Measurements from ENCODE around the gene MAMDC4. TPM values are rescaled to one million over a fixed set of nuclear protein-coding genes. Genes with fewer than 3 reads are reported as not detected.
"Not testable (repeated sequence)": the region's sequence is repeated elsewhere in the genome, so short reads cannot be mapped to it uniquely, and the experiment has no call there.

Gene MAMDC4
- total RNA-seq, 1 donor: 1.1 TPM

DNA sequence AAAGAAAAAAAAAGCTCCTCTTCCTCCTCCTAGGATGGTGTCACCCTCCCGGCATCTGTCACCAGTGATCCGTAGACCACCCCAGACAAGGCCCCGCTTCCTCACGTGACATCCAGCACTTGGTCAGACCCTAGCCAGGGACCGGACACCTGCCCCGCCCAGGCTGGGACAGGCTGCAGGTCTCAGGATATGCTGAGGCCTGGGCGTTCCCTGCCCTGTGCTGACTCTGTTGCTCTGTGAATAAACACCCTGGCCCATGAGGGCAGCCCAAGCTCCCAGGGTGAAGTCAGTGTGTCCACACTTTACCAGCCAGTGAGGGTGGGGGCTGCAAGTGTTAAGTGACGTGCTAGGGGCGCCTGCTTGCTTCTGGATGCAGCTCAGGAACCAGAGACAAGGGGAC lies 8.4 kb downstream of the MAMDC4 start:
- DNase-seq (ENCODE audit: low read depth in 2 of 3, low spot score in 2 of 3): no peak

DNA sequence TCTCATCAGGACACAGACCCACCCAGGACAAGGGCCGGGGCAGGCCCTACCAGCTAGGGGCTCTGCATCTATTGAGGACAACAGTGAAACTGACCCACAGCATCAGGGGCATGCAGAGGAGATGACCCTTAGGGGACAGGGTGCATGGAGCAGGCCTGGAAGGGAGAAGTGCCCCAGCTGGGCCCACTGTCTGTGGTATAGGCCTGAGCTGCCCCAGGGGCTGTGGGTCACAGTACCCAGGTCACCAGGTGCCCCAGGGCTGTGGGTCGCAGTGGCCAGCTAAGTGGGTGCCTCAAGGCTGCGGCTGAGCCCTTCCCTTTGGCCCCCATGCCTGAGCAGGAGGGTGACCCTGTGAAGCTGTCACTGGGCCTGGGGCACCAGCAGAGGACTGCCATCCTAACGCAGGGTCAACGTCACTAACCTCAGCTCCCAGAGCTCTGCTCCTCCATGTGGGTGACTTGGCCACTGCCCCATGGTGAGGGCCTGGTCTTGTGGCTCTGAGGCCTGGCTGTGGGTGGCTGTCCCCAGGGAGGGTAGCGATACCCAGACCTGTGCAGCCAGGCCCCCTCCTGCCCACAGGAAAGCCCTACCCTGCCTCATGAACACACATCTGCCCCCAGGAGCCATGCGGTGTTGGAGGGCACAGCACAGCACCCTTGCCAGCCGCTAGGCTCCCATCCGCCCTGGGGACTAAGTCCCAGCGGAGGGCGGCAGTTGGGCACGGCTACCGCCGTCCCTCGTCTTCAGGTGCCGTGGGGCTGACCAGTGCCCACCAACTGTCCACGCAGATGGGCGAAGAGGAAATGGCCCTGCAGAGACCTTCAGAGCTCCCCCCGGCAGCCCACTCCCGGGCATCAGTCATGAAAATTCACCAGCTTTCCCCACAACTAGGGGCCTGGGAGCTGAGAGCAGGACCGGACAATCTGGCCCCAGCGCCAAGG lies 9.1 kb downstream of the MAMDC4 start:
- no peak for DNase-seq (ENCODE audit: low read depth in 2 of 3, low spot score in 2 of 3)

DNA sequence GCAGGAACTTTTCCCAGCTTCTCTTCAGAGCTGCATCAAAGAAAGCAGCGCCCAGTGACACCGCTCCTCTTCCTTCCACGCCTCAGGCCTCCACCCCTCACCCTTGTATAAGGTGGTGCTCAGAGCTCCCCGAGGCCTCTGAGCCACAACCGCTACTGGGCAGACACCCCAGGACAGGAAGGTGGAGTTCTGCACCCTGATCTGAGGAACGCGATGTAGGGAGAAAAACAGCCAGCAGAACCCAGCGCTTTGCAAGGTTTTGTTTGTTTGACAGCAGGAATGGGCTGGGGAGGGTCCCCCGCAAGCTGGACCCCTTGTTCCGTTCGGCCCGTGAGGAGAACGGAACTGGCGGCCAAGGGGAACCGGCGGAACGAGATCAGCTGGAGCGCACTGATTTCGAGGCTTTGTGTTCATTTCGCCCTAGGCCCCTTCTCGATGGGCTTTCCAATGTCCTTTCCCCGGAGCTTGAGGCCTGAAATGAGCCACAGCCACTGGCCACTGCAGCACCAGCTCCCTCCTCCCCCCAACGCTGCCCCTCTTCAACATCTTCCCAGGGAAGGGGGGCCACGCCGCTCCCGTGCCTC lies 9.8 kb downstream of the MAMDC4 start:
- no peak for DNase-seq (ENCODE audit: low read depth in 2 of 3, low spot score in 2 of 3)

DNA sequence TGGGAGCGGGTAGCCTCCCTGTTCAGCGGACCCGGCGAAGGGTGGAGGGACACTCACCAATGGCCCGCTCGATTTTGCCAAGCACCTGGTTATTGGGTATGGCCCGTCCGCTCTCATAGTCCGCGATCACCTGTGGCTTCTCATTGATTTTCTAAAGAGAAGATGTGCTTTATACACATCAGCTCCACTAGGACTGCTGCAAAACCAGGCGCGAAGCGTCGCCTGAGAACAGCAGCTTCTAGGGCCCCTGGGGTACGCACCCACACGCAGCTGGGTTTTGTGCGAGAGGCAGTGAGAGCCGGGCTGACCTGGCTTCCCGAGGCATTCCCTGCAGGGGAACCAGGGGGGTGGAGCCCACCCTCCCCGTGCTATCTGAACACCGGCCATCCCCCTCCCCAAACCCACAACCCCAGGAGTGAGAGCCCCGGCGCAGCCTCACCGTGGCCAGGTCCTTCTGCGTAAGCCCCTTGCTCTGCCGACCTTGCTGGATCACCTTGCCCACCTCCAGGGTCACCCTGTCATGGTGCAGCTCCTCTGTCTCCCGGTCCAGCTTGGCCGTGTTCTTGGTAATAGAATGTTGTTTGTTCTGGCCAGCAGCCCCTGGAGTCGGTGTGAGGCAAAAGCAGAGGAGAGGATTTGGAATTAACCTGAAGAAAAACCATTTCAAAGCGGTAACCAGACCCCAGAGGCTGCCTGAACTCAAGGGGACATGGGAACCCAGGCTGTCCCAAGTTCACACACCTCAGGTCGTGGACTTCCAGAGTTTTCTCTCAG lies 10.9 kb downstream of the MAMDC4 start:
- no peak for DNase-seq (ENCODE audit: low read depth in 2 of 3, low spot score in 2 of 3)

DNA sequence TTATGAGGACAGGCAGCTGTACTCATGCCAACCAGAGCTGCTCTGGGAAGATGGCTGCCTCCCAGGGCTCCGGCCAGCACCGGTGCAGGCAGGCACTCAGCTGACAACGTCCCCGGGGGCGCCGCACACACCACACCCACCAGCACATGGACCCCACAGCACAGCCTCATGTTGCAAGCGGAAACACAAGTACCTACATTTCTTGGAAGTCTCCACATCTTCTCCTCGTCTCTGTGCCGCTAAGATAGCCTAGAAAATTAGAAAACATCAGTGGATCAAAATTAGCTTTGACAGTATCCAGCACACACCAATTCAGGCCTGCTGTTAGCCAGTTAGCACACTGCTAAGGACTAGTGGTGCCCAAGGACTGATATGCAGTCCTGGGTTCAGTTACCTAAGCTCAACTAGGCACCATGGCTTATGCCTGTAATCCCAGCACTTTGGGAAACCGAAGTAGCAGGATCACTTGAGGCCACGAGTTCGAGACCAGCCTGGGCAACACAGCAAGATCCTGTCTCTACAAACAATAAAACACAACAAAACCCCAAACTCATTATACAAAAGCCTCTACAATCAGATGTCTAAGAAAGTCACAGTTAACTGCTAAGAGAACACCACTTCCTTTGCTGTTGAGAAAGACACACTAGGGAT lies 11.6 kb downstream of the MAMDC4 start:
- DNase-seq (ENCODE audit: low read depth in 2 of 3, low spot score in 2 of 3): no peak

- DNase-seq (ENCODE audit: low read depth in 2 of 3, low spot score in 2 of 3): no peak
Observed at GRCh38 chr9:136865041-136865767, 13.1 kb downstream of the MAMDC4 start.

- DNase-seq (ENCODE audit: low read depth in 2 of 3, low spot score in 2 of 3): no peak
Observed at GRCh38 chr9:136865768-136866103, 13.6 kb downstream of the MAMDC4 start.

- DNase-seq (ENCODE audit: low read depth in 2 of 3, low spot score in 2 of 3): not testable (repeated sequence)
Observed at GRCh38 chr9:136866898-136867421, 14.8 kb downstream of the MAMDC4 start.

DNA sequence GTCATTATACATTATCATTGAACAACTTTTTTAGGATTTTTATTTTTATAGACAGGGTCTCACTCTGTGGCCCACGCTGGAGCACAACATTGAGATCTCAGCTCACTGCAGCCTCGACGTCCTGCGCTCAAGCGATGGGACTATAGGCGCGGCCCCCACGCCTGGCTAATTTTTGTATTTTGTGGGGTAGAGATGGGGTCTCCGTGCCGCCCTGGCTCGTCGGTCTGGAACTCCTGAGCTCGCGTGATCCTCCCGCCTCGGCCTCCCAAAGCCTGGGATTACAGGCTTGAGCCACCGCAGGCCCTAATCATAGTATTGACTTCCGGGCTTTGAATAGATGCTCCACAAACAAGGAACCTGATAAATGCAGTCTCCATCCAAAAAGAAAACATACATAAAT lies 15.3 kb downstream of the MAMDC4 start:
- no peak for DNase-seq (ENCODE audit: low read depth in 2 of 3, low spot score in 2 of 3)

DNA sequence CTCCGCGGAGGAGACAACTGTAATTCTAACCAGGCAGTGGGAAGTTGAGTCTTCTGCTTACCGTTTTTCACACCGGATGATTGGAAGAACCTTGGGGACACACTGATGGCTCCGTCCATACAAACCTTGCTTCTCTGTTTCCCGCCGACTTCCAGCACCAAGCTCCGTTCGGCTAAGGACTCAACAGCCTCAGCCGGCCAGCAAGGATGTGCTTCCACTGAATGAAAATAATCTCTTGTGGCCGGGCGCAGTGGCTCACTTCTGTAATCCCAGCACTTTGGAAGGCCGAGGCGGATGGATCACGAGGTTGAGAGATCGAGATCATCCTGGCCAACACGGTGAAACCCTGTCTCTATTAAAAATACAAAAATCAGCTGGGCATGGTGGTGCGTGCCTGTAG lies 15.8 kb downstream of the MAMDC4 start:
- no peak for DNase-seq (ENCODE audit: low read depth in 2 of 3, low spot score in 2 of 3)

- DNase-seq (ENCODE audit: low read depth in 2 of 3, low spot score in 2 of 3): no peak
Observed at GRCh38 chr9:136868644-136869043, 16.5 kb downstream of the MAMDC4 start.

DNA sequence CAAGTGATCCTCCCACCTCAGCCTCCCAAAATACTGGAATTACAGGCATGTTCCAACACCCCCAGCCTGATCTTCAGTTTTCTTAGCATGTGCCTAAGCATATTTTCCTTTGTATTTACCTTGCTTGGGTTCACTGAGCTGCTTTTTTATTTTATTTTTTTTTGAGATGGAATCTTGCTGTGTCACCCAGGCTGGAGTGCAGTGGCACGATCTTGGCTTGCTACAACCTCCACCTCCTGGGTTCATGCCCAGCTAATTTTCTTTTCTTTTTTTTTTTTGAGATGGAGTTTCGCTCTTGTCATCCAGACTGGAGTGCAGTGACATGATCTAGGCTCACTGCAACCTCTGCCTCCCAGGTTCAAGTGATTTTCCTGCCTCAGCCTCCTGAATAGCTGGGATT lies 17.5 kb downstream of the MAMDC4 start:
- not testable (repeated sequence) for DNase-seq (ENCODE audit: low read depth in 2 of 3, low spot score in 2 of 3)

DNA sequence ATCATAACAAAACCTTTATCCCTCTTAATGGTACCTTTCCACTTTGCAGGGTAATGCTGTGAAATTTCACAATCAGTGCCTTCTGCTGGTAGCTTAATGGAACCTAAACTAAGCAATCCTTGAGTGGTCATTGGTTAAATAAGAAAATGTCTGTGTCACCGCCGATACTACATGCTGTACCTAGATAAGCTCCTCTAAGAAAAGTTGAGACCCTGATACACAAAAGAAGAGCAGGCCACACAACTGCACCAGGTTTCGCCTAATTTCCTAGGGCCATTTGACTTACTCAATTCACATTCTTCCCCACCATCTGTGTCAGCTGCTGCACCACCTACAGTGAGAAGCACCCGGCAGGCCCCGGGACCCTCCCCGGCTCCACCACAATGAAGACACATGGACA lies 23.0 kb downstream of the MAMDC4 start:
- no peak for DNase-seq (ENCODE audit: low read depth in 2 of 3, low spot score in 2 of 3)

- DNase-seq (ENCODE audit: low read depth in 2 of 3, low spot score in 2 of 3): no peak
Observed at GRCh38 chr9:136876476-136876875, 24.3 kb downstream of the MAMDC4 start.

DNA sequence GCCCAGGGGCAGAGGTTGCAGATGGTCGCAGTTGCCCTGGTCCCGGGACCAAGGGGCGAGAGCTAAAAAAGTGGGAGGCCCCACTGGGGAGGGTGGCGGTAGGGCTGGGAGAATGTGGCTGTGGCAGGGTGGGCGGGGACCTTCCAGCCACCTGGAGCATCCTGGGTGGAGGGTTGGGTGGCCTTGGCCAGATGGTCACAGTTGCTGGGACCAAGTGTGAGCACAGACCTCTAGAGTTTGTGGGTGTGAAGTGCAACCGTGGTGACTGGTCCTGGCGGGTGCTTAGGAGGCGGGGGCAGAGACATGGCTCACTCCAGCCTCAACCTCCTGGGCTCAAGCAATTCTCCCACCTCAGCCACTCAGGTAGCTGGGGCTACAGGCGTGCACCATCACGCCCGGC lies 28.5 kb downstream of the MAMDC4 start:
- no peak for DNase-seq (ENCODE audit: low read depth in 2 of 3, low spot score in 2 of 3)

DNA sequence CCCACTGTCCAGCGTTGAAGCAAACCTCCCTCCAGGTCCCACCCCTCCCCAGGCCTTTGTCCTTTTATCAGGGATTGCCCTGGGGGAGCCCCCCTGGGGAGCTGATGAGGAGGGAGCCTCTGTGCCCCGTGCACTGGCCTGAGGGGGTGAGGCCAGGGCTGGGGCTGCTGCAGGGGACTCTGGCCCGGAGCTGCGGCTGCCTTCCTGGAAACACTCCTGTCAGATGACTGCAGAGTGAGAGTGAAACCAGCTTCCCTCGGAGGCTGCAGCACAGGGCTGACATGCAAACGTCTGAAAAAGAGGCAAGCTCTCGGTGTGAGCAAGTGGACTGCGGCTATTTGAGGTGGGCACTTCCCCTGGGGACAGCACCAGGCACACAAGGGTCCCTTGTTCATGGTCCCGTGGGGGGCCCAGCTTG lies 29.6 kb downstream of the MAMDC4 start:
- DNase-seq (ENCODE audit: low read depth in 2 of 3, low spot score in 2 of 3): peak in 1 of 3 donors; percentile 46

DNA sequence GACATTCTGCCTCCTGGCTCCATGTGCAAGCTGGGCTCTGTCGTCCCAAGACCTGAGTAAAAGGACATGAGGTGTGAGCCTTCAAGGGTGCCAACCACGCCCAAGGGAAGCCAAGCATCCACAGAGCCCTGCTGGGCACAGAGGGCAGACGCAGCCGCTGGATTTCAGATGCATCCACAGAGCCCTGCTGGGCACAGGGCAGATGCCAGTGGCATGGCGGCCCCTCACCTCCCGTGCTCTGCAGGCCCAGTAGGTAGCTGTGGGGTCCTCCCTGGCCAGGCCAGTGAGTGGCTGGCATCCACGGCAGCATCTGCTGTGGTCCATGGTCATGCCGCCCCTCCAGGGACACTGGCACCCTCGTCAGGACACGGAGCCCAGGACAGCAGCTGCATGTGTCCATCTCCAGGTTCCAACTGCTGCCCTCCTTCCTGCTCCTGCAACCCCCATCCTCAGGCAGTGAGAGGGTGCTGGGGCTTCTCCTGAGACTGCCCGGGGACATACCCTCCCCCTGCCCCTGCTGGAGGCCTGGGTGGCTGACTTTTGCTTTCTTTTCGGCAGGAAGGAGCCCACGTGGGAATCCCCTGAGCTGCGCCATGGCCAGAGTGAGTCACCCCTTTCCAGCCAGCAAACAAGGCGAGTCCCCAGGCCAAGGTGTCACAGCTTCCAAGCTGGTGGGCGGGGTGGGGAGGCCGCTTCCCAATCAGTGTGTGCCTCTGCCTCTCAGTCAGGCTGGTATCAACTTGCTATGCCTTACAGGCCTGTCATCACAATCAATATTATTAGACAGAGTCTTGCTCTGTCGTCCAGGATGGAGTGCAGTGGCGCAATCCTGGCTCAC lies 30.2 kb downstream of the MAMDC4 start:
- DNase-seq (ENCODE audit: low read depth in 2 of 3, low spot score in 2 of 3): peak; percentile 47 to 91 (median 90)

GRCh38 chr9:136882947-136883283 lies 30.8 kb downstream of the MAMDC4 start:
- not testable (repeated sequence) for DNase-seq (ENCODE audit: low read depth in 2 of 3, low spot score in 2 of 3)

DNA sequence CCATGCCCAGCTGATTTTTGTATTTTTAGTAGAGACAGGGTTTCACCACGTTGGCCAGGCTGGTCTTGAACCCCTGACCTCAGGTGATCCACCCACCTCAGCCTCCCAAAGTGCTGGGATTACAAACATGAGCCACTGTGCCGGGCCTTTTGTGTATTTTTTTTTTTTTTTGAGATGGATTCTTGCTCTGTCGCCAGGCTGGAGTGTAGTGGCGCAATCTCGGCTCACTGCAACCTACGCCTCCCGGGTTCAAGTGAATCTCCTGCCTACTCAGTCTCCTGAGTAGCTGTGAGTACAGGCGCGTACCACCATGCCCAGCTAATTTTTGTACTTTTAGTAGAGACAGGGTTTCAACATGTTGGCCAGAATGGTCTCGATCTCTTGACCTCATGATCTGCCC lies 31.5 kb downstream of the MAMDC4 start:
- DNase-seq (ENCODE audit: low read depth in 2 of 3, low spot score in 2 of 3): not testable (repeated sequence)

Measured in hematopoietic multipotent progenitor cell (in vitro differentiated cells).